Measurements from ENCODE around the gene SYNM.

The SYNM gene

DNA sequence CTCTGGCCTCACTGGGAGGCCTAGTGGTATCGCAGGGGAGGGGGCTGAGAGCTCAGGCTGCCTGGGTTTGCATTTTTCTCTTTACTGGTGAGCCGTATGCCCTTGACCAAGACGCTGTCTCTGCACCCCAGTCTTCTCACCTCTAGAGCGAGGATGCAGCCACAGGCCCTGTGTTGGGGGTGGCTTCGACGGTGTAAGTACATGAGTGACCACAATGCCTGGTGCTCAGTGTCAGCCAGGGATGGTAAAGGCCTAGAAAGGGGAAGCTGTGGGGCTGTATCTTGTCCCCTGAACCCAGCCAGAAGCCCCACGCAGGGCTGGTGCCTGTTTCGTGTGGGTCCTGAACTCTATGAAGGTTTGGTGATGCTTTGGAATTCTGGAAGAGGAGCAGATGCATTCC, 19.8 kb downstream of the SYNM start:
- no peak for DNase-seq (ENCODE audit: low spot score)

GRCh38 chr15:99125061-99125891, 20.4 kb downstream of the SYNM start:
- DNase-seq (ENCODE audit: low spot score), result no peak

- DNase-seq (ENCODE audit: low spot score), result no peak
Measured at GRCh38 chr15:99126131-99126588, 21.3 kb downstream of the SYNM start.

DNA sequence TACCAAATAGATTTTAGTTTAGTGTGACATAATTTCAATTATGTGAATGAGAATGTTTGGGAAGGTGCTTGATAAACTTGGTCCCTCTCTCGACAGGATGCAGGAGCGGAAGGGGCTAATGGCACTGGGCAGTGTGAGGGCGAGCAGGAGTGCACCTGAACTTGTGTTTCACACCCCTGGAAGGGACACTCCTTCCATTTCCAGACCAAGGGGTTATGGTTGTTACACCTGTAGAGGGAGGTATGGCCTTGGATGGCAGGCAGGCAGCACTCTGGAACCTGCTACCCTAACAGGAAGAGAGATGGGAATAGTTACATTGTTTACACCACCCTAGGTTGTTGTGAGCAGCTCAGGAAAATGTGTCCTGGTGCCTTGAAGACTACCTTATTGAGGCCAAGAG, 22.1 kb downstream of the SYNM start:
- no peak for DNase-seq (ENCODE audit: low spot score)

DNA sequence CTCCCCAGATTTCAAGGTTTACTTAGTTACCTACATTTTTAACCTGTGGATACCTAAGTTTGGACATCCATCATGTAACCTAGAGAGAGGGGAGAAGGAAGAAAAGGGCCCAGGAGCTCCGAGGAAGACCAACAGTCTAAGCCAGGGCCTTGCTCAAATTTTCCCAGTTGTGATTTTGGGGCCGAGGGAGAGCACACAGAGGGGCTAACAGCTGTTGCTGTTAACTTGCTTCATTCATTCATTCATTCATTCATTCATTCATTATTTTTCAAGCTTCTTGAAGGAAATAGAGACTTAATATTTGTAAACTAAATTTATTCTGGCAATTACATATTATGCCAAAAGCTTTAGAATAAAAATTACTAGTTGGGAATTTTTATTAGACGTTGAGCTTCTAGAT, 22.9 kb downstream of the SYNM start:
- no peak for DNase-seq (ENCODE audit: low spot score)

DNA sequence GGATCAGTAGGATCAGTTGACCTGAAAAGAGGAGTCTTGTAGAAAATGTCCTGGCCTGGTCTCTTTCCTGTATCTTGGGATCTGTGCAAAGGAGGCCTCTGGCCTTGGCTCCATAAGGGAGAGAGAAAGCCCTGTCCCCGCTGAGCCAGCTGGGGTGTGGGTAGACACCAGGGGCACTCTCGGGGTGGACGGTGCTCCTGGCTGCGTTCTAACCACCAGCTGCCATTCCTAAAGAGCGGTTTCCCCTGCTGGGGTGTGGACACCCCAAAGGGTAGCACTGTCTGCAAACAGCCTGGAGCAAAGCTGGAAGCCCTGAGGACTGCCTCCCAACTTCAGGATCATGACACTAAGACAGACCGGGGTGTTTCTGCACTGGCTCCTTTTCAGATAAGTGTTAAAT, 23.5 kb downstream of the SYNM start:
- DNase-seq (ENCODE audit: low spot score), result no peak

- DNase-seq (ENCODE audit: low spot score), result no peak
Measured at GRCh38 chr15:99129644-99130043, 24.8 kb downstream of the SYNM start.

DNA sequence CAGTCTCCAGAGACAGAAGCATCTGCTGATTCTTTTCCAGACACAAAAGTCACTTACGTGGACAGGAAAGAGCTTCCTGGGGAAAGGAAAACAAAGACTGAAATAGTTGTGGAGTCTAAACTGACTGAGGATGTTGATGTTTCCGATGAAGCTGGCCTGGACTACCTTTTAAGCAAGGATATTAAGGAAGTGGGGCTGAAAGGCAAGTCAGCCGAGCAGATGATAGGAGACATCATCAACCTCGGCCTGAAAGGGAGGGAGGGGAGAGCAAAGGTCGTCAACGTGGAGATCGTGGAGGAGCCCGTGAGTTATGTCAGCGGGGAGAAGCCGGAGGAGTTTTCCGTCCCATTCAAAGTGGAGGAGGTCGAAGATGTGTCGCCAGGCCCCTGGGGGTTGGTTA, 25.4 kb downstream of the SYNM start:
- DNase-seq (ENCODE audit: low spot score), result no peak

- no peak for DNase-seq (ENCODE audit: low spot score)
Measured at GRCh38 chr15:99130765-99131440, 26.0 kb downstream of the SYNM start.

DNA sequence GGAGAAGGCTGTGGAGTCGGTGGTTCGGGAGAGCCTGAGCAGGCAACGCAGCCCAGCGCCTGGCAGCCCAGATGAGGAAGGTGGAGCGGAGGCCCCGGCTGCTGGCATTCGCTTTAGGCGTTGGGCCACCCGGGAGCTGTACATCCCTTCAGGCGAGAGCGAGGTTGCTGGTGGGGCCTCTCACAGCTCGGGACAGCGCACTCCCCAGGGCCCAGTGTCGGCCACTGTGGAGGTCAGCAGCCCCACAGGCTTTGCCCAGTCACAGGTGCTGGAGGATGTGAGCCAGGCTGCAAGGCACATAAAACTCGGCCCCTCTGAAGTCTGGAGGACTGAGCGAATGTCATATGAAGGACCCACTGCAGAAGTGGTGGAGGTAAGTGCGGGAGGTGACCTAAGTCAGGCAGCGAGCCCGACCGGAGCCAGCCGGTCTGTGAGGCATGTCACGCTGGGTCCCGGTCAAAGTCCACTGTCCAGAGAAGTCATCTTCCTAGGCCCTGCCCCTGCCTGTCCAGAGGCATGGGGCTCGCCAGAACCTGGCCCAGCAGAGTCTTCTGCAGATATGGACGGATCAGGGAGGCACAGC, 26.7 kb downstream of the SYNM start:
- no peak for DNase-seq (ENCODE audit: low spot score)

DNA sequence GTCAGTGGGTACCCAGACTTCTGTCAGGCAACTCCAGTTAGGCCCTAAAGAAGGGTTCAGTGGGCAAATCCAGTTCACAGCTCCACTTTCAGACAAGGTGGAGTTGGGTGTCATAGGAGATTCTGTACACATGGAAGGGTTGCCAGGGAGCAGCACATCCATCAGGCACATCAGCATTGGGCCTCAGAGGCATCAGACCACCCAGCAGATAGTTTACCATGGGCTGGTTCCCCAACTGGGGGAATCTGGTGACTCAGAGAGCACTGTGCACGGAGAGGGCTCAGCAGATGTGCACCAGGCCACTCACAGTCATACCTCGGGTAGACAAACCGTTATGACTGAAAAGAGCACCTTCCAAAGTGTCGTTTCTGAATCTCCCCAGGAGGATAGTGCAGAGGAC, 27.2 kb downstream of the SYNM start:
- DNase-seq (ENCODE audit: low spot score), result no peak

DNA sequence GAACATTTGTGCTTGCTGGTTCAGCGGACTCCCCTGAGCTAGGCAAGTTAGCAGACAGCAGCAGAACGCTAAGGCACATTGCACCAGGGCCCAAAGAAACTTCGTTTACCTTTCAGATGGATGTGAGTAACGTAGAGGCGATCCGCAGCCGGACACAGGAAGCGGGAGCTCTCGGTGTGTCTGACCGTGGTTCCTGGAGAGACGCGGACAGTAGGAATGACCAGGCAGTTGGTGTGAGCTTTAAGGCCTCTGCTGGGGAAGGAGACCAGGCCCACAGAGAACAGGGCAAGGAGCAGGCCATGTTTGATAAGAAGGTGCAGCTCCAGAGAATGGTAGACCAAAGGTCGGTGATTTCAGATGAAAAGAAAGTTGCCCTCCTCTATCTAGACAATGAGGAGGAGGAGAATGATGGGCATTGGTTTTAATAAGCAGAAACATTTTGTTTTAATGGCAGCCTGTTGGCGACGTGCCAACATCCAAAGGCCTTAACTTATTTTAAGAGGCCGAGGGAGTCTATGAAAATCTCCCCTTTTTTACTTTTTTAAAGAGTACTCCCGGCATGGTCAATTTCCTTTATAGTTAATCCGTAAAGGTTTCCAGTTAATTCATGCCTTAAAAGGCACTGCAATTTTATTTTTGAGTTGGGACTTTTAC, 27.9 kb downstream of the SYNM start:
- no peak for DNase-seq (ENCODE audit: low spot score)

GRCh38 chr15:99134317-99134821, 29.5 kb downstream of the SYNM start:
- DNase-seq (ENCODE audit: low spot score), result no peak

- no peak for DNase-seq (ENCODE audit: low spot score)
Measured at GRCh38 chr15:99135194-99135593, 30.3 kb downstream of the SYNM start.

DNA sequence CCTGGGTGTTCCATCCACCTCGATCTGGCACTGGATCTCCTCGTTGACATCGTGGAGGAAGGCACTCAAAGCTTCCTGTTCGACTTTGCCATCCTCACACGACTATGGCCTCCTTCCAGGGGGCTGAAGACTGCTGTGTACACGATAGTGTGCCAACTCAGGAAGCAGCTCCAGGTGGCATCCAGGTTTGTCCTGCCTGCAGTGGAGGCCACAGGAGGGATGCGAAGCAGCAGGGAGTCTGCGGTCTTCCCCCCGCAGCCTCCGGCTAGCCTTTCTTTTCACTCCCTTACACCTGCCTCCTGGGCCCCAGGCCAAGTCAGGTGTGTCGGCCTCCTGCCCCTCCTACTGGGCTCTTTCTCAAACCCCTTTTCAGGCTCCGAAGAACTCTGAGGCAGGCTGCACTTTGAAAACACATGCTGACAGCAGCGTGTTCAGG, 32.2 kb downstream of the SYNM start:
- no peak for DNase-seq (ENCODE audit: low spot score)

- no peak for DNase-seq (ENCODE audit: low spot score)
Measured at GRCh38 chr15:99137877-99138276, 33.0 kb downstream of the SYNM start.

- no peak for DNase-seq (ENCODE audit: low spot score)
Measured at GRCh38 chr15:99138491-99138982, 33.7 kb downstream of the SYNM start.

DNA sequence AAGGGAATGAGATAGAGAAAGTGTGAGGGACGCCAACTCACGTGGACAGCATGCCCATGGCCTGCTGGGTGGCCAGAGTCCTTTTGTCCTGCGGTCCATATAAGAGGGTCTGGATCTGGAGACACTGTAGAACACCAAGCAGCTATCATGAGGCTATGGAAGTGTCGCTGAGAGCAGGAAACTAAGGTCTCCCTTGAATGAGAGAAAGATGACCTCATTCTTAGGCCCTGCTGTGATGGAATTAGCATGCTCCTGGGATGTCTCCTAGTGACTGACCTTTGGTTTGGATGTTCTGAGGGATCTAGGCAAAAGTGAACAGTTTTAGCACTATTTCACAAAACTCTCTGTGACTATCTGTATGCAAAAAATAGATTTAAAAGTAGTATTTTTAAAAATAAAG, 34.4 kb downstream of the SYNM start:
- DNase-seq (ENCODE audit: low spot score), result no peak

GRCh38 chr15:99140590-99140989, 35.7 kb downstream of the SYNM start:
- DNase-seq (ENCODE audit: low spot score), result no peak

DNA sequence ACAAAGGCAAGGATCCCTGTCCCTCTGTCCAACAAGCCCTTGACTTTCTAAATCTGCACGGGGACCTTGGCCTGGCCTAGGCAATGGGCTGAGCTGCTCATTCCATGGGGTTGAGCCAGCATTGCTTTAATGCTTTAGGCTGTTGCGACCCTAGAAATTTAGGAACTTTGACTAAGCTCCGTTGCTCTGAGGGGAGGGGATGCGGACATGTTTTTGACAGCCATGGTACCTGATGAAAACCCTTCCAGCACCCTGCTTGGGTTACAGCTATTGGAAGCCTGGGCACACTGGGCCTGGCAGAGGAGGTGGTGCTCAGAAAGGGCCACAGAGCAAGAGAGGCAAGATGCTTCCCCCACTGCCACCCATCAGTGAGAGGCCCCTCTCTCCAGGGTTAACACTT, 37.1 kb downstream of the SYNM start:
- no peak for DNase-seq (ENCODE audit: low spot score)

DNA sequence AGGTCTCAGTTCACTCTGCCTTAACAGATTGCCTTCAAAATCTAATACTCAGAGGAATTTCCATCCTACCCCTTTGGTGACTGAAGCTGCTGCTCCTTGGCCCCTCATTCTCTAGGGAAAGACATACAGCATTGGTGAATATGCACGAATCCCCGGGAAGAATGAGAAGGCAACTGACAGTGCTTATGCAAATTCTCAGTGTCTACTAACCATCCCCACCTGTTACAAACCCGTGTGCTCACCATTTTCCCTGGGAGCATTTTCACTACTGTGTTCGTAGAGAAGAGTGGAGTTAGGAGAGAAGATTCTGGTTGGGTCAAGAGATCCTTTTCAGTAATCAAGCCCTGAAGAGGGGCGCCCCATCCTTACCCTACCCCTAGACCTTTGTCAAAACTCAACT, 37.7 kb downstream of the SYNM start:
- no peak for DNase-seq (ENCODE audit: low spot score)

GRCh38 chr15:99143242-99143641, 38.4 kb downstream of the SYNM start:
- no peak for DNase-seq (ENCODE audit: low spot score)
